GM19099 (cell line): ENCODE data around the gene CTR9.

Source experiments
- POLR2A ChIP-seq: IDR thresholded peaks from 3 replicates; pipeline ENCODE4 v1.6.1; 2011; ENCODE audit warnings: low read depth; ENCODE audit not compliant: insufficient read length; ENCODE audit errors: extremely low read depth

CTR9 gene

GRCh38 chr11:10728789-10729472, 22.1 kb upstream of the CTR9 start:
- TF ChIP-seq POLR2A: no peak

- no peak for TF ChIP-seq POLR2A
Measured at GRCh38 chr11:10730151-10730550, 20.9 kb upstream of the CTR9 start.

DNA sequence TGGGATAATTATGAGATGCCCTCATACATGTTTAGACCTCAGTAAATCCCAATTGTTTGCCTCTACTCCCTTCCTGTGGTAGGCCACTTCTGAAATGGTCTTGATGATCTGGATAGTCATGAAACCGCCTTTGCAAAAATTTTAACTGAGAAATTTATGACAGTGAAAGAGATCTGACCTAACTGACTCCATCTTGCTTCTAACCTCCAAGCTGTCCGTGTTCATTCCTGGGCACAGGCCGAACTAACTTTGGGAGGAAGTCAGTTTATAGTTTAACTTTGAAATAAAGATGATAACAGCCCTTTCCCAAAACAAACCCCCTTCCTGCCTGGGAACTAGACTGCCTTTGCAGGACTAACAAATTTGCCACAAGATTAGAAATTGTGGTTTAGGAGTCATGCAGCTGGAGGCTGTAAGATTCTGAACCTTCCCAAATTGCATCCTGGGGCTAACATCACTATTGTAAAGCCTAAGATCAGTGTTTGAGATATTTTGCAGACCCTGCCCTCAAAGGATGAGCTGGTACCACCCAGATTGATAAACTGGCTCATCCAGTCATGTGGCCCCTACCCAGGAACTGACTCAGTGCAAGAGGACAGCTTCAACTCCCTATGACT, 19.9 kb upstream of the CTR9 start:
- TF ChIP-seq POLR2A: no peak

DNA sequence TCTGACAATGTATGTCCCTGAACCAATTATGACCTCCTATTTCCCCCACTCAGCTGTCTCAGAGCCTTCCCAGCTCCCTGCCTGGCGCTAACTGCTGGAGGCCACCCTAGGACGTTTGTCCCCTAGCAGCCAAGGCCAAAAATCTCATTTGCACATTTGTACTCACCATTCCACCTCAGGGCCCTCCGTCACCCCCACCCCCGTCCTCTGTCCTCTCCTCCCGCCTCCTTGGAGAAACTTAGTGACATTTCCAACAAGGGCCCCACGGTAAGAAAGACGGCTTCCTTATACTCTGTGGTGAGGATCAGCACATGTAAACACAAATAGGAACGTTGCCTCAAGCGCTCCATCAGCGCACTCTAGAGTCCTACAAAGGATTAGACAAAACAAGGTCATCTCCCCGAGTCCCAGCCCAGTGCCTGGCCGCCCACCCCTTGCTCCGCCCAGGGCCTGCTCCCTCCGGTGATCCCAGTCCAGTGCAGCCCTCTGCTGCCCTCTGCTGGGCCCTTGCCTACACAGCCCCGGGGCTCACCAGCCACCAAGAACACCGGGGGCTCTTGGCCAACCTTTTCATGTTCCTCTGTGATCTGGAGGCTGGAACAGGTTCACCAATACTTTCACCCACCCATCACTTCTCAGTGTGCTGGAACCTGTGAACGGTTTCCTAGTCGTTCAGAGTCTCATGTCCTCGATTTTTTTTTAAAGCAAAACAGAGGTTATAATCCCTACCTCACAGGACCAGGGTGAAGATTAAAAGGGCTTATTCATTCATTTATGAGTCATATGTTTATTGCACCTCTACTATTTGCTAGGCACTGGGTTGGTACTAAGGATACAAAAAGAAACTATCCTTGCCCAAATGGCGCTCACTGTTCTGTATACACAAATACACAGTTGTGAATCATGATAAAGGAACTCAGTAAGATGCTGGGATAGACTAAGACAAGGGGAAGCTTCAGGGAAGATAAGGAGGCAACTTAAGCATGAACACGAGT, 15.3 kb upstream of the CTR9 start:
- TF ChIP-seq POLR2A: no peak

GRCh38 chr11:10742460-10743208, 8.4 kb upstream of the CTR9 start:
- no peak for TF ChIP-seq POLR2A

DNA sequence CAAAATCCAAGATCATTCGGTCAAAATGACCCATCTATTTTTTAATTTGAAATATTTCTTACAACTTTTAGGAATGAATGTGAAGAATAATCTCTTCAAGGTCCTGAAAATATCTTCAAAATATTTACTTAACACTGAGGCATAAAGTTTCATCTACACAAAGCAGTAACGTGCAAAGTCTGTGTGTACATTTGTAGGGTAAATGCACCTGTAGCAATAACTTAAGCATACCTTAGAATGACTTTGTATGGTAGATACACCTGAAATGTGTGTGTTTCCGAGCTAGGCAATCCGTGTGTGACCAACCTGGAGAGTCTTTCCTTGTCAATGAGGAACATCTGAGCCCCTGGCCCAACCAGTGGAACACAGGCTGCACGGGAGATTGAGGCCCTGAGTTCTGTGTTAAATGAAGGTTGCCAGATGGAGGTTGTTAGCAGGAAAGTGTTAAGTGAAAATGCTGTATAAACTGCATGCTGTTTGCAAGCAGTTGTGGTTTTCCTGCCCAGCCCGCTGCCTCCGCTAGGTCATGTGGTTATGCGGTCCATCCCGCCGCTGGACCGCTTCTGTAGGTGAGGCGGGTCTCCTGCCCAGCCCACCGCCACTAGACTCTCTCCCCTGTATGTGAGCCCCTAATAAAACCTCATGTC, 7.6 kb upstream of the CTR9 start:
- TF ChIP-seq POLR2A: no peak

DNA sequence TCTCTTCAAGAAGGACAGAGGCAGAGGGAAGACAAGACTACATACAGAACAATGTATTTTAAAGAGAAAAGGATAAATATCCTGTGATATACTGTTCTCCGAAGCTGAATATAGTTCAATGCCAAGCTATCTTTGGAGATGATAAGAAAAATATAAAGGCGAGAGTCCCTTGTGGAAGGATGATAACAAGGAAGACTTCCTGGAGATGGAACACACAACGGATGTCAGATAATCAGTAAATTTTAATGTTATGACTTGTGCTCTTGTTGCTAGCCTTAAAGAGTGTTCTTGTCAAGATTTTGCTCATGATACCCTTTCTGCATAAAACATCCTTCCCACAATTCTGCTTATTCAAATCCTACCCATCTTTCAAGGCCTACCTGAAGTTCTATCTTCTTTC, 6.8 kb upstream of the CTR9 start:
- no peak for TF ChIP-seq POLR2A

GRCh38 chr11:10746871-10747270, 4.2 kb upstream of the CTR9 start:
- TF ChIP-seq POLR2A: no peak

DNA sequence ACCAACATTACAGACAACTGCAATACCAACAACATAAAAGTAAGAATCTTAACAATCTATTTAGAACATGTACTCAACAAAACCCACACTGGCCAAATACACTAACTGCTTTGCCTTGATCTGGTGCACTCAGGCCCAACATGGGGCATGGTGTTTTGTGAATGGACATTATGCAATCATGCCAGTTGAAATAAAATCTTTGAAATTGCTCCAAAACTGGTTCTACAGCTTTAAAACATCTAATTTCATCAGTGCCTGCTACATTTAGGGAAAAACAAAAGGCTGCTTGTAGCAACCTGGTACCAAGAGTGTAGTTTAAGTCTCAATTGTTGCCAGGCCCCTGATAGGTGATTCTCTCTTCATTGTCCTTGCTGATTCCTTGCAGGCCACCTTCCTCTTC, 3.3 kb upstream of the CTR9 start:
- no peak for TF ChIP-seq POLR2A

DNA sequence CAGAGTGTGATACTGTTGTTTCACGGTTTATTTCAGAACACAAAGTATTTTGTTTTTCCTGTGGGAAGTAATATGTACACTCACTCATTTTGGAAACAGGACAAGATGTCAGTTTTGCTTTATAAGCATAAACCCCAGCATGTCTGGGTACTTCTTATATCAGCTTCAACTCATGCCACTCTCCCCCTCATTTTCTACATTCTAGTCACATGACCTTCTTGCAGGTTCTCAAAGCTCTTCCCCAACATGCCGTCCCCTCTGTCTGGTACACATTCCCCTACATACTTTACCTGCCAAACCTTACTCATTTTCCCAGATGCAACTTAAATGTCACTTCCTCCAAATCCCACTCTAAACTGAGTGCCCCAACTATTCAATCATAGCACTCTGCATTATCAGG, 1.6 kb upstream of the CTR9 start:
- TF ChIP-seq POLR2A: no peak

DNA sequence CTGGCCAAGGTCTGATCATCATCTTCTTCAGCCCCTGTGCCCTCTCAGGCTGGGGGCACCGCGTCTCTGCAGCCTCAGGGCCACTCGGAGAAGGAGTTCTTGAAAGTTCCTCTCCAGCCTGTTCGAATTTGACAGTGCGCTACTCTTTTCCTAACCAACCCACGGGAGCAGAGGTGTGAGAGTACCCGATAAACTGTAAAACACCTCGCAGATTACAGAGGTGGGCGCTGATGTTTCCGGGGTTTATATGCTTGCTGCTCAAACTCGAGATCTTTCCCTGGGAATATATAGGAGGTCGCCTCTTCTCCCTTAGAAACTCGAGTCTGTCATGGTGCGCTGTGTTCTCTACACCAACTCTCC, 515 bp downstream of the CTR9 start:
- no peak for TF ChIP-seq POLR2A

- no peak for TF ChIP-seq POLR2A
Measured at GRCh38 chr11:10752061-10752460, 1.0 kb downstream of the CTR9 start.

DNA sequence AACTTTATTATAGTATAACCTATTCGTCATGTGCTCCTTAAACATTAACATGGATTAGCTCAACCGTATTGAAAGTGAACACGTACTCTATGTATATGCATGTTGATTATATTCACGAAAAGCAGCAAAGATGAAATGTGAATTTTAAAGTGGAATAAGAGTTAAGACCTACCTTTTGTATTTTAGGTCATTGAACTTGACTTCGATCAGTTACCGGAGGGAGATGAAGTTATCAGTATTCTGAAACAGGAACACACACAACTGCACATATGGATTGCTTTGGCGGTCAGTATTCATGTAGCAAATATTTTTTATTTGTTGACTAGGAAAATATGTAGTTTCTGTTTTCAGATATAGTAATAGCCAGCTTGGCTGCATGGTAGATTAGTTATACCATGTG, 1.4 kb downstream of the CTR9 start:
- no peak for TF ChIP-seq POLR2A

DNA sequence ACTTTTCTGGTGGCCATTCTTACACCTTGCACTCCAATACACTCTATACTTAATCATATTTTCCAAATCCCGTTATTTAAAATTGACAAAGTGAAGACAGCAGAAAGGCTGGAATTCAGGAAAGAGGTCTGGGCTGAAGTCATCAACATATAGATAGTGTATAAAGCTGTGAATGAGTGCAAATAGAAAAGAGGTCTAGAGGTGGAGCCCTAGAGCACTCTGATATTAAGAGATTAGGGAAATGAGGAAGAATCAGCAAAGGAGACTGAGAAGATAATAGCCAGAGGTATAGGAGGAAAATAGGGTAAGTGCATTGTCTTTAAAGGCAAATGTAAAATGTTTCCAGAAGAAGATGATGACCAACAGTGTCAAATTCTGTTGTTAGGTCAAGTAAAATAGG, 7.9 kb downstream of the CTR9 start:
- TF ChIP-seq POLR2A: no peak
